ENCODE measurements around the gene RTEL1. TPM values are rescaled to one million over a fixed set of nuclear protein-coding genes. Genes with fewer than 3 reads are reported as not detected.

Gene RTEL1
- total RNA-seq, 1 experiment from 2014 or later, result 21.9 TPM

DNA sequence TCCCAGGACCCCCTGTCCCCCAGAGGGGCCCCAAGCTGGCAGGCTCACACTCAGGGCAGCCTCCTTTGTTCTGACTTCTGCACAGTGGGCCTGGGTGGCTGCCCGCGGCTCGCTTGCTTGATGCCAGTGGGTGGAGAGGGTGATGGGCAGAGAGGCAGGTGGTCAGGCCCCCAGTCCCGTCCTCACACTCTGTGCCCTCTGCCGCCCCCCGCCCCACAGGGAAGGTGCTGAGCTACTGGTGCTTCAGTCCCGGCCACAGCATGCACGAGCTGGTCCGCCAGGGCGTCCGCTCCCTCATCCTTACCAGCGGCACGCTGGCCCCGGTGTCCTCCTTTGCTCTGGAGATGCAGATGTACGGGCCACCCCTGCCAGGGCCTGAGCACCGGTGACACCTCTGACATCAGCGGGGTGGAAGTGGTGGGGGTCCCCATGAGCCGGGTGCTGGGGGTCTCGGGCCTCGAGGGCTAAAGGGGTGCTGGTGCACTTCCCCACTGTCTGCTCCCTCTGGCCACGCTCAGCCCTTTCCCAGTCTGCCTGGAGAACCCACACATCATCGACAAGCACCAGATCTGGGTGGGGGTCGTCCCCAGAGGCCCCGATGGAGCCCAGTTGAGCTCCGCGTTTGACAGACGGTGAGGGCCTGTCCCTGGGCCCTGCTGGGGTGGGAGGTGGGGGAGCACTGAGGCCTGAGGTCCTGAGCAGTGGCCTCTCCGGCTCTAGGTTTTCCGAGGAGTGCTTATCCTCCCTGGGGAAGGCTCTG is 29.5 kb downstream of the RTEL1 start:
- DNase-seq (ENCODE audit: low read depth), result no peak

DNA sequence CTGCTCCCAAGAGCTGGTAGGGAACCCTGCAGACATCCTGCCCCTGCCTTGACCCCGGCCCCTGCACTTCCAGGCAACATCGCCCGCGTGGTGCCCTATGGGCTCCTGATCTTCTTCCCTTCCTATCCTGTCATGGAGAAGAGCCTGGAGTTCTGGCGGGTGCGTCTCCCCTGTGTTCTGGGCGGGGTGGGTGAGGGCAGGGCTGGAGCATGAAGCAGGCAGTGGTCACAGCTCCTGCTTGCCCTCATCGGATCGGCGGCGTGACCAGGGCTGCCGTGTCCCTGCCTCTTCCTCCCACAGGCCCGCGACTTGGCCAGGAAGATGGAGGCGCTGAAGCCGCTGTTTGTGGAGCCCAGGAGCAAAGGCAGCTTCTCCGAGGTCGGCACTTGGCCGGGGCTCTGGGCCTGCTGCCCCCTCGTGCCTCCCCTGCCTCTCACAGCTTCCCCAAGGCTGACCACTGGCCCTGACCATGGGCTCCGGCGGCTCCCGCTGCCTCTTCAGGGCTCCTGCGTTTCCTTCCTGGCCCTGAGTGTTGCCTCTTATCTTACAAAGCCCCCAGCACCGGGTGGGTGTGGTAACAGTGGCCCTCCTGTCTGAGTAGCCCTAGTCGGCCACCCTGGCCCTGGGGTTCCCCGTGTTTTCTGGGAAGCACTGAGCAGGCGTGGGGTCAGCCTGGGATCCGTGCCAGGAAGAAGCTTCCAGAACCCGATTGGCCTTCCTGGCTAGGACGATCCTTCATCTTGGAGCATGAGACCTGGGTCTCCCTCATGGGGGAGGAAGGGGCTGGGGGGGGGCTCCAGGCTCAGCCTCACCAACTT is 30.3 kb downstream of the RTEL1 start:
- DNase-seq (ENCODE audit: low read depth), result no peak

DNA sequence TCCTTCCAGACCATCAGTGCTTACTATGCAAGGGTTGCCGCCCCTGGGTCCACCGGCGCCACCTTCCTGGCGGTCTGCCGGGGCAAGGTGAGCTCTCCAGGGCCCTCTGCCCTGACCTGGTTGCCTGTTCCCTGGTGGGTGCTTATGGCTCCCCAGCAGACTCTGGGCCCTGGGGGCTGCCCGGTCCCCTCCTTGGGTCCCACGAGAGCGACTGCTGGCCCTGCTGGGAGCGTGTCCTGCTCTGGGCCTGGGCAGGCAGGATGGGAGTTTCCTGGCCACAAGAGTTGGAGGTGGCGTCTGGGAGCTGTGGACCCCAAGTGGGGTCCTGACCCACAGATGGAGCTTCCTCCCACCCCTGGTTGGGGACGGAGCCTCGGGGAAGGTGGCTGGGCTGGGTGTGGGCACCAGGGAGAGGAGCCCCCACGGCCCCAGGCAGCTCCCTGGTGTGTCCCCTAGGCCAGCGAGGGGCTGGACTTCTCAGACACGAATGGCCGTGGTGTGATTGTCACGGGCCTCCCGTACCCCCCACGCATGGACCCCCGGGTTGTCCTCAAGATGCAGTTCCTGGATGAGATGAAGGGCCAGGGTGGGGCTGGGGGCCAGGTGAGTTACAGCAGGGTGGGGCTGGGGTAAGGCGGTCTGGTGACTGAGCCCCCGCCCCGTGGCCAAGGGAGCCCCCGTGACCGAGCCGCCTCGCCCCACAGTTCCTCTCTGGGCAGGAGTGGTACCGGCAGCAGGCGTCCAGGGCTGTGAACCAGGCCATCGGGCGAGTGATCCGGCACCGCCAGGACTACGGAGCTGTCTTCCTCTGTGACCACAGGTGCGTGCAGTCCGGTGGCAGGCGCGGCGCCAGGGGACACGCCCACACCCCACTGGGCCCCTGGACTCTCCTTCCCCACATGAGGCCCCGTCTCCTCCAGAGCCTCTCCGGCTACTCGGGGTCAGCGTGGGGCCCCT is 31.2 kb downstream of the RTEL1 start:
- DNase-seq (ENCODE audit: low read depth), result no peak

DNA sequence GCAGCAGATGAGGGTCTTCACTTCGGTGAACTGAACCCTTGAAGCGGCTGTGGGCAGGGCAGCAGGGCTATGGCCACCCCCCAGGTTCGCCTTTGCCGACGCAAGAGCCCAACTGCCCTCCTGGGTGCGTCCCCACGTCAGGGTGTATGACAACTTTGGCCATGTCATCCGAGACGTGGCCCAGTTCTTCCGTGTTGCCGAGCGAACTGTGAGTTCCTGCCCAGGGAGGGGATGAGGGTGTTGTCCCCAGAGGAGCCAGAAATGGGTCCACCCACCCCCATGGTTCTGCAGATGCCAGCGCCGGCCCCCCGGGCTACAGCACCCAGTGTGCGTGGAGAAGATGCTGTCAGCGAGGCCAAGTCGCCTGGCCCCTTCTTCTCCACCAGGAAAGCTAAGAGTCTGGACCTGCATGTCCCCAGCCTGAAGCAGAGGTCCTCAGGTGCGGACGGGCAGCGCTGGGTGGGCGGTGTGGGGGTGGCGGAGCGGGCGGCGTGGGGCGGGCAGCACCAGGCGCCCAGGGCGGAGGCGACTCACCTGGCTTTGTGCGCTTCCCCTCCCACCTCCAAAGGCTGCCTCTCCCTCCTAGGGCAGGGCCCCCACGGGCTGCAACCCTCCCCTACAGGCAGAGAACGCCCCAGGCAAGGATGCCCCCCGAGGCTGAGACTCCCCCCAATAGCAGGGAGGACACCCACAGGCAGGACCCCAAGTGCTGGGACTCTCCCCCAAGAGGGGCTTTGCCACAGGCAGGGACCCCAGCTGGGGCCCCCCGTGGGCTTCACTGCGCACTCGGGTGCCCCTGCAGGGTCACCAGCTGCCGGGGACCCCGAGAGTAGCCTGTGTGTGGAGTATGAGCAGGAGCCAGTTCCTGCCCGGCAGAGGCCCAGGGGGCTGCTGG is 32.1 kb downstream of the RTEL1 start:
- DNase-seq (ENCODE audit: low read depth), result no peak

DNA sequence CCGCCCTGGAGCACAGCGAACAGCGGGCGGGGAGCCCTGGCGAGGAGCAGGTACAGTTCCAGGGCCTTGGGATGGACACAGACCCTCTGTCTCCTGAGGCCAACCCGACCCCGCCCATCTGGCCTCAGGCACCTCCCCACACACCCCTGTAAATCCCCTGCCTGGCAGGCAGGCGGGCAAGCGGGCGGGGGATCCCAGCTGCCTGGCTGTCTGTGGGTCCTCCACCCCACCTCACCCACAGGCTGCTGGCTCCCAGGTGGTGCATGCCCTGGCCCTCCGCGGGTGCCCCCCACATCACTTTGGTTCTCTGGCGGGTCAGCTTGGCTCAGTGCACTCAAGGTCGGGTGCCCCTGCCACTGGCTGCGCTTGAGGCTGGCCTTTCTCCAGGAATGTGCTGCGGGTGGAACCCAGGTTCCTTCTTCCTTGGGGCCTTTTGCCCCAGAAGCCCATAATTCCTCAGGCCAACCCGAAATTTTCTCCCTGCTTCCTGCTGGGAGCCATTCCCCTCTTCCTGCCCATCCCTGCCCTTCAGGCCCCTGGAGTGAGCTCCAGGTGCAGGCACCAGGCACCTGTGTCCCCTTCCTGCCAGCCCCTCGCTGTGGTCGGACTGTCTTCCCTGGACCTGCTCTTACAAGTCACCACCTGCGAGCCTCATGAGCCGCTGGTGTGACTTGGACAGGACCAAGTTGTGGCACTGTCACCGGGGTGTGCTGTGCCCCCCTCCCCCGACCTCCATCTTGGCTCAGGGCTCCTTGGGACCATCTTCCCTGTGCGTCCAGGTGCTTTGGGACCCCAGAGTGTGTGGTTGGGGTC is 33.0 kb downstream of the RTEL1 start:
- DNase-seq (ENCODE audit: low read depth), result no peak

DNA sequence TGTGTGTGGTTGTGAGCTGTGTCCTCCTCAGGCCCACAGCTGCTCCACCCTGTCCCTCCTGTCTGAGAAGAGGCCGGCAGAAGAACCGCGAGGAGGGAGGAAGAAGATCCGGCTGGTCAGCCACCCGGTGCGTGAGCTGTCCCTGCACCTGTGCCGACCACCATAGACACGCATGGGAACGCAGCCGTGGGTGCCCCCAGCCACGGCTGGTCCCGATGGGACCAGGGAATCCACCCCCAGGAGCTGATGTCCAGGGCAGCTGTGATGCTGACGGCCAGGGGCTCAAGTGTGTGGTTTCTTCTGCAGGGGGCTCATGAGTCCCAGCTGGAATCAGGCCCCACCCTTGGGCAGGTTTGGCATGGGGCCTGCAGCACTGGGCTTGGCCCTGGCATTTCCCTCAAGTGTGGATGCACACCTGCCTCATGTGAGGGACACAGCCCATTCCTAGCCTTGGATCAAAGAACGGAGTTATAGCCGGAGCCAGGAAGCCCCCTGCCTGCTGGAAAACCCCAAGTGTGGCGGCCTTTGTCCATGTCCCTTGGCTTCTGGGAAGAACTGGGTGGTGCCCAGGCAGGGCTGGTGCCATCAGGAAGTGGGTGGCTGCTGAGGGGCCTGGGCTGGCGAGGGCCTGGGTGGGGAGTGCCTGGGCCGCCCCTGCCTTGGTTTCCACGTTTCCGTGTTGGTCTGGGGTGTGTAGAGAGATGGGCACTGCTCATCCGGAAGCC is 33.8 kb downstream of the RTEL1 start:
- no peak for DNase-seq (ENCODE audit: low read depth)

DNA sequence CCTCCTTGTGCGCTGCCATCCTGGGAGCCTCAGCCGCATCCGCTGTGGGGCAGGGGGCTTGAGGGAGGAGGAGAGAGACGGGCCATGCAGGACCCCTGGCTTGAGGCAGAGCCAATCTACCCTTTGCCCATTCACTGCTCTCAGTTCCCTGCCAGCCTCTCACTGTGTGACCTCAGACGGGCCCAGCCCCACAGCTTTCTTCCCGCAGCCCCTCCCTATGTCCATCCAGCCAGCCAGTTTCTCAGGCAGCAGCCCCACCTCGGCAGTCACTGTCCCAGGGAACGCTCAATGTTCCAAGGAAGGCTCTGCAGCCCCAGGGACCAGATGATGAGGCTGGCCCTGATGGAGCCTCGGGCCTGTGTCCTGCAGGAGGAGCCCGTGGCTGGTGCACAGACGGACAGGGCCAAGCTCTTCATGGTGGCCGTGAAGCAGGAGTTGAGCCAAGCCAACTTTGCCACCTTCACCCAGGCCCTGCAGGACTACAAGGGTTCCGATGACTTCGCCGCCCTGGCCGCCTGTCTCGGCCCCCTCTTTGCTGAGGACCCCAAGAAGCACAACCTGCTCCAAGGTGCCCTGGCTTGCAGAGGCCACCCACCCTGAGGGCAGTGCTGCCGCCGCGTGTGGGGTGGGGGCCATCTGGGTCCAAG is 34.4 kb downstream of the RTEL1 start:
- DNase-seq (ENCODE audit: low read depth), result peak; percentile 37

DNA sequence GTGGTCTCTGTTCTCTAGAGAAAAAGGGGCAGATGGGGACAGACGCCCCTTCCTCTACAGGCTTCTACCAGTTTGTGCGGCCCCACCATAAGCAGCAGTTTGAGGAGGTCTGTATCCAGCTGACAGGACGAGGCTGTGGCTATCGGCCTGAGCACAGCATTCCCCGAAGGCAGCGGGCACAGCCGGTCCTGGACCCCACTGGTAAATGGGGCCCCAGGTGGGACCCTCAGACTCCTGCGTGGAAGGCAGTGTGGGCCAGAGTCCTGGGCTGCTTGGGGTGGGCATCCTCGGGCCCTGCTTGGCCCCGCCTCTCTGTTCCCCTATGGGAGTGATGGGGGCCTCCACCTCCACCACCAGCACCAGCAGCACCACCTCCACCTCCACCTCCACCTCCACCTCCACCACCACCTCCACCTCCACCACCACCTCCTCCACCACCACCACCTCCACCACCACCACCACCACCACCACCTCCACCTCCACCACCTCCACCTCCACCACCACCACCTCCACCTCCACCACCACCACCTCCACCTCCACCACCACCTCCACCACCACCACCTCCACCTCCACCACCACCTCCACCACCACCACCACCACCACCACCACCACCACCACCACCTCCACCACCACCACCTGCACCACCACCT is 35.1 kb downstream of the RTEL1 start:
- no peak for DNase-seq (ENCODE audit: low read depth)

DNA sequence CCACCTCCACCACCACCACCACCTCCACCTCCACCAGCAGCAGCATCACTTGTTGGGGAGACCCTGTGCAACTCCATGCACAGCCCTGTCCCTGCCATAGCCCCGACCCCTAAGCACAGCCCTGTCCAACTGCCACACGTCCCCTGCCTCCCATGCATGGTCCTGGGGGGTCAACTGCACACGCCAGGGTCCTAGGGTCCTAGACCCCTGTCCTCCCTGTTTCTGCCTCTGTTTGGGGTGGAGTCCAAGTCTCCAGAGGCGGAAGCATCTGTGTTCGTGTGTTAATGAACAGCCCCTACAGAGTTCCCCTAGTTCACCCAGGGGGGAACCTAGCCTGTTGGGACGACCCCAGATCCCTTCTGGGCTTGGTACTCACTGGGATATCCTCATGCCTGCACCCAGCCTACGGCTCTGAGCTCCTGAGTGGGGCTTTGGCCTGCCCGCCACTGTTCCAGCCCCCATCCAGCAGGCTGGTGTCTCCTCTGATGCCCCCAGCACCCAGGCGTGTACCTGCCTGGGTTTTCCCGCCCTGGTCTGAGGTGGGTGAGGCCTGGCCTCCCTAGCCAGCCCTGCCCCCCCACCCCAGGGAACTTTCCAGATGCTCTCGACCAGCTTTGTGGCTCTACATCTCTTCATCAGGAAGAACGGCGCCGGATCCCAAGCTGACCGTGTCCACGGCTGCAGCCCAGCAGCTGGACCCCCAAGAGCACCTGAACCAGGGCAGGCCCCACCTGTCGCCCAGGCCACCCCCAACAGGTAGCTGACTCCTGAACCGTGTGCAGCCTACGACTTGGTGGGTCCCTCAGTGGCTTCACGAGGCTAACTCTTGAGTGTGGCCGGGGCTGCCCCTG is 35.8 kb downstream of the RTEL1 start:
- DNase-seq (ENCODE audit: low read depth), result no peak

DNA sequence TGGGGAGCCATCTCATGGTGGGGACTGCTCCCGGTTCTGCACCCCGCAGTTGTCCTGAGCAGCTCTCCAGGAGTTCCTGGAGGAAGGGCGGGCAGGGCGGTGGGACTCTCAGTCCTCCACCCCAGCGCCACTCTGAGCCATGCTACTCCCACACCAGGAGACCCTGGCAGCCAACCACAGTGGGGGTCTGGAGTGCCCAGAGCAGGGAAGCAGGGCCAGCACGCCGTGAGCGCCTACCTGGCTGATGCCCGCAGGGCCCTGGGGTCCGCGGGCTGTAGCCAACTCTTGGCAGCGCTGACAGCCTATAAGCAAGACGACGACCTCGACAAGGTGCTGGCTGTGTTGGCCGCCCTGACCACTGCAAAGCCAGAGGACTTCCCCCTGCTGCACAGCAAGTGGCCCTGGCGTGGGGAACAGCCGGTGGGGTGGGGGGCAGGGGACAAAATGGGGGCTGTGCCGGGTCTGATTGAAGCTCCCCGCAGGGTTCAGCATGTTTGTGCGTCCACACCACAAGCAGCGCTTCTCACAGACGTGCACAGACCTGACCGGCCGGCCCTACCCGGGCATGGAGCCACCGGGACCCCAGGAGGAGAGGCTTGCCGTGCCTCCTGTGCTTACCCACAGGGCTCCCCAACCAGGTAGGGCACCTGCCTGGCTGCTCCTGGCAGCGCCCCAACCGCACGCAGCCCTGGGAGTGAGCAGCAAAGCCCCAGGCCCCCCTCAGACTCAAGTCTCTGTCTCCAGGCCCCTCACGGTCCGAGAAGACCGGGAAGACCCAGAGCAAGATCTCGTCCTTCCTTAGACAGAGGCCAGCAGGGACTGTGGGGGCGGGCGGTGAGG is 36.7 kb downstream of the RTEL1 start:
- no peak for DNase-seq (ENCODE audit: low read depth)

DNA sequence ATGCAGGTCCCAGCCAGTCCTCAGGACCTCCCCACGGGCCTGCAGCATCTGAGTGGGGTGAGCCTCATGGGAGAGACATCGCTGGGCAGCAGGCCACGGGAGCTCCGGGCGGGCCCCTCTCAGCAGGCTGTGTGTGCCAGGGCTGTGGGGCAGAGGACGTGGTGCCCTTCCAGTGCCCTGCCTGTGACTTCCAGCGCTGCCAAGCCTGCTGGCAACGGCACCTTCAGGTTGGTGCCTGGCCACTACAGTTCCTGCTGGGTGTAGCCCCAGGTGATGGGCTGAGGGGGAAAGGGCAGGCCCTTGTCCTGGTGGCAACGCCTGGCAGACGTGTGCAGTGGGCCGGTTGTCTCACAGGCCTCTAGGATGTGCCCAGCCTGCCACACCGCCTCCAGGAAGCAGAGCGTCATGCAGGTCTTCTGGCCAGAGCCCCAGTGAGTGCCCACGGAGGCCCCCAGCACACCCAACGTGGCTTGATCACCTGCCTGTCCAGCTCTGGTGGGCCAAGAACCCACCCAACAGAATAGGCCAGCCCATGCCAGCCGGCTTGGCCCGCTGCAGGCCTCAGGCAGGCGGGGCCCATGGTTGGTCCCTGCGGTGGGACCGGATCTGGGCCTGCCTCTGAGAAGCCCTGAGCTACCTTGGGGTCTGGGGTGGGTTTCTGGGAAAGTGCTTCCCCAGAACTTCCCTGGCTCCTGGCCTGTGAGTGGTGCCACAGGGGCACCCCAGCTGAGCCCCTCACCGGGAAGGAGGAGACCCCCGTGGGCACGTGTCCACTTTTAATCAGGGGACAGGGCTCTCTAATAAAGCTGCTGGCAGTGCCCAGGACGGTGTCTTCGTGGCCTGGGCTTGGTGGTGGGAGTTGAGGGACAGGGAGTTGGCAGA is 37.6 kb downstream of the RTEL1 start:
- DNase-seq (ENCODE audit: low read depth), result no peak

DNA sequence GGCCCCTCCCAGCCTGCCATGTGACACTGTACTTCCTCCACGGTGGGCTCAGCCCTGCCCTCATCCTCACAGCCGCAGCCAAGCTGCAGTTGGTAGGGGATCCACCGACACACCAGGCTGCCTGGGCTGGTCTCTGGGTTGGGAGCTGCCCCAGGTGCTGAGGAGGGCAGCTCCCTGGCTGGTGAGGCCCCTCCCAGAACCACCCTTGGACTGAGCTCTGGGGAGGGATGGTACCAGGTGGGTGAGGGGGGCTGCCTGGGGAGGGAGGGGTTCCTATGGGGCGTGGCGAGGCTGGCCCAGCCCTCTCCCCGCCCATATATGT is 38.2 kb downstream of the RTEL1 start:
- no peak for DNase-seq (ENCODE audit: low read depth)

DNA sequence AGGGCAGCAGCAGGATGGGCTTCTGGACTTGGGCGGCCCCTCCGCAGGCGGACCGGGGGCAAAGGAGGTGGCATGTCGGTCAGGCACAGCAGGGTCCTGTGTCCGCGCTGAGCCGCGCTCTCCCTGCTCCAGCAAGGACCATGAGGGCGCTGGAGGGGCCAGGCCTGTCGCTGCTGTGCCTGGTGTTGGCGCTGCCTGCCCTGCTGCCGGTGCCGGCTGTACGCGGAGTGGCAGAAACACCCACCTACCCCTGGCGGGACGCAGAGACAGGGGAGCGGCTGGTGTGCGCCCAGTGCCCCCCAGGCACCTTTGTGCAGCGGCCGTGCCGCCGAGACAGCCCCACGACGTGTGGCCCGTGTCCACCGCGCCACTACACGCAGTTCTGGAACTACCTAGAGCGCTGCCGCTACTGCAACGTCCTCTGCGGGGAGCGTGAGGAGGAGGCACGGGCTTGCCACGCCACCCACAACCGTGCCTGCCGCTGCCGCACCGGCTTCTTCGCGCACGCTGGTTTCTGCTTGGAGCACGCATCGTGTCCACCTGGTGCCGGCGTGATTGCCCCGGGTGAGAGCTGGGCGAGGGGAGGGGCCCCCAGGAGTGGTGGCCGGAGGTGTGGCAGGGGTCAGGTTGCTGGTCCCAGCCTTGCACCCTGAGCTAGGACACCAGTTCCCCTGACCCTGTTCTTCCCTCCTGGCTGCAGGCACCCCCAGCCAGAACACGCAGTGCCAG is 38.7 kb downstream of the RTEL1 start, which contains the start of gene TNFRSF6B:
TNFRSF6B (plus strand) TSS at position 25 of the 729 bp plus-strand sequence; CDS start at position 141, 116 bp downstream.
- no peak for DNase-seq (ENCODE audit: low read depth)

DNA sequence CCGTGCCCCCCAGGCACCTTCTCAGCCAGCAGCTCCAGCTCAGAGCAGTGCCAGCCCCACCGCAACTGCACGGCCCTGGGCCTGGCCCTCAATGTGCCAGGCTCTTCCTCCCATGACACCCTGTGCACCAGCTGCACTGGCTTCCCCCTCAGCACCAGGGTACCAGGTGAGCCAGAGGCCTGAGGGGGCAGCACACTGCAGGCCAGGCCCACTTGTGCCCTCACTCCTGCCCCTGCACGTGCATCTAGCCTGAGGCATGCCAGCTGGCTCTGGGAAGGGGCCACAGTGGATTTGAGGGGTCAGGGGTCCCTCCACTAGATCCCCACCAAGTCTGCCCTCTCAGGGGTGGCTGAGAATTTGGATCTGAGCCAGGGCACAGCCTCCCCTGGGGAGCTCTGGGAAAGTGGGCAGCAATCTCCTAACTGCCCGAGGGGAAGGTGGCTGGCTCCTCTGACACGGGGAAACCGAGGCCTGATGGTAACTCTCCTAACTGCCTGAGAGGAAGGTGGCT is 39.3 kb downstream of the RTEL1 start:
- DNase-seq (ENCODE audit: low read depth), result peak; percentile 38
